Fibroblast of the aortic adventitia (primary cell): ENCODE results near the gene MED29. TPM values are rescaled to one million over a fixed set of nuclear protein-coding genes. Genes with fewer than 3 reads are reported as not detected.

ENCODE experiments used
- DNase-seq: peaks from one replicate; pipeline ENCODE4 v3.0.0-alpha.2; 2010; ENCODE audit warnings: low read depth
- H3K4me3 ChIP-seq: 2 replicates; pipeline ENCODE4 v1.5.1; 2011; ENCODE audit warnings: low read depth, mild to moderate bottlenecking, control low read depth, low read length, moderate library complexity
- total RNA-seq: library from RNA; depleted of rRNA; stranded (reverse); fragments of >200 nt; gene quantifications from 2 replicates; pipeline ENCODE4 v1.2.3, GENCODE V29; 2012; ENCODE audit warnings: low replicate concordance
- TF ChIP-seq, protein P1 (sequence below): IDR thresholded peaks from 2 replicates; pipeline ENCODE4 v1.5.1; 2011; ENCODE audit warnings: mild to moderate bottlenecking, low read length, control low read depth, inconsistent platforms; ENCODE audit not compliant: insufficient read depth

MED29 gene
- total RNA-seq, 1 donor: 25.7 TPM

DNA sequence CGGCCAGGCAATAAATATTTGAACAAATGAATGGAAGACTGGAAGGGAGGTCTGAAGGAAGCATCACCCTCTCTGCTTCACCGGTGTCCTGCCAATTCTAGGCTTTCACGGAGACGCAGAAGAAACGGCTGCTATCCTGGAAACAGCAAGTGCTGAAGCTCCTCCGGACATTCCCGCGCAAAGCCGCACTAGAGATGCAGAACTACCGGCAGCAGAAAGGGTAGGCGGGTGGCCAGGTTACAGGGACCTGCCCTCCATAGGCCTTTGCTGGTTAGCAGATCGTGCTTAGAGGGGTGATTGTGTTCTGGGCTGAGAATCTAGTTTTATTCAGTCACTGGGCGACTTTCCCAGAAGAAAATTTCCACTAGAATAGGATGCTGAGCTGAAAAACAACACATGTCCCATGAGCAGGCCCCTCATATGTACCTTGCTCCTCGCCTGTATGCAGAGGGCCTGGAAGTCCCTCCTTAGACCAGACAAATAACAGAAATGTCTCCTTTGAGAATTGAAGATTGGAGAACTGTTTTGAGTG is 11.2 kb upstream of the MED29 start:
- H3K4me3 ChIP-seq: no peak overlapping the region
- DNase-seq: no peak
- TF ChIP-seq, protein P1, sequence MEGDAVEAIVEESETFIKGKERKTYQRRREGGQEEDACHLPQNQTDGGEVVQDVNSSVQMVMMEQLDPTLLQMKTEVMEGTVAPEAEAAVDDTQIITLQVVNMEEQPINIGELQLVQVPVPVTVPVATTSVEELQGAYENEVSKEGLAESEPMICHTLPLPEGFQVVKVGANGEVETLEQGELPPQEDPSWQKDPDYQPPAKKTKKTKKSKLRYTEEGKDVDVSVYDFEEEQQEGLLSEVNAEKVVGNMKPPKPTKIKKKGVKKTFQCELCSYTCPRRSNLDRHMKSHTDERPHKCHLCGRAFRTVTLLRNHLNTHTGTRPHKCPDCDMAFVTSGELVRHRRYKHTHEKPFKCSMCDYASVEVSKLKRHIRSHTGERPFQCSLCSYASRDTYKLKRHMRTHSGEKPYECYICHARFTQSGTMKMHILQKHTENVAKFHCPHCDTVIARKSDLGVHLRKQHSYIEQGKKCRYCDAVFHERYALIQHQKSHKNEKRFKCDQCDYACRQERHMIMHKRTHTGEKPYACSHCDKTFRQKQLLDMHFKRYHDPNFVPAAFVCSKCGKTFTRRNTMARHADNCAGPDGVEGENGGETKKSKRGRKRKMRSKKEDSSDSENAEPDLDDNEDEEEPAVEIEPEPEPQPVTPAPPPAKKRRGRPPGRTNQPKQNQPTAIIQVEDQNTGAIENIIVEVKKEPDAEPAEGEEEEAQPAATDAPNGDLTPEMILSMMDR: no peak

- TF ChIP-seq, protein P1: no peak
- no peak overlapping the region for H3K4me3 ChIP-seq
- DNase-seq: no peak
Measured at GRCh38 chr19:39380521-39381502, 10.4 kb upstream of the MED29 start.

GRCh38 chr19:39381910-39382611 is 9.1 kb upstream of the MED29 start:
- H3K4me3 ChIP-seq: no peak overlapping the region
- TF ChIP-seq, protein P1: no peak
- DNase-seq: no peak

GRCh38 chr19:39382991-39383828 is 8.0 kb upstream of the MED29 start:
- TF ChIP-seq, protein P1: no peak
- no peak overlapping the region for H3K4me3 ChIP-seq
- no peak for DNase-seq

DNA sequence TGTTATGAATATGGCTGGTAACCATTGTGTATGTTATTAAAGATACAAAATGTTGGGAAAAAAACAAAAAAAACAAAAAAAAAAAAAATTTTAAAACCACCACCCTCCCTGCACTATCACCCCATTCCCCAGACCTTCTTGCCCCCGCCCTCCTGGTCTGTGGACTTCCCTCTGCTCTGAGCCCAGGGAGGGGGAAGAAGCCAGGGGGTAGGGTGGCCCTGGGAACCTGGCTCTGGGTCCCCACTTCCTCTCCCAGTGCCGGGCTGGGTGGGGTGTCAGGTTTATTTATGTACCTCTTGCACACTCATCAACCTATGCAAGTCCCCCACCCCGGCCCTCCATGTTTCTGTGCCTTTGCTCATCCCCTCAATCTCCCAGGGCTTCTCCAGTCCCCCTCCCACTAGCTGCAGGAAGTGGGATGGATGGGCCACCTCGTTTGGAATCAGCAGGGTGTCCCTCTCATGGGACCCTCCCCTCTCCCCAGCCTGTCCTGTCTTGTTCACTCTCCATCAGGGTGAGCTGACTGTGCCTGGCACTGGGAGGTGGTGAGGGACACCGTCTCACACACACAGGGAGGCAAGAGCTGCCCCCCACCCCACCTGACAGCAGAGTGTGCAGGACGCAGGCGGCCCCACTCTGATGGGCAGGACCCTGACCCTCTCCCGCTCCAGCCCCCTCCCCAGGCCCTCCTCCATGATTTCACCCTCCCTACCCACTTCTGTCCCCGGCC is 6.2 kb upstream of the MED29 start:
- no peak overlapping the region for H3K4me3 ChIP-seq
- TF ChIP-seq, protein P1: no peak

More for the DNA sequence above, 6.2 kb upstream of the MED29 start:
- DNase-seq: no peak
